HEK293T (cell line): Measurements from ENCODE around the gene FOXO3.

Source experiments
- FOXM1 ChIP-seq: fragments of 450-650 bp; IDR thresholded peaks from 2 replicates; pipeline ENCODE4 v1.6.1; 2017; ENCODE audit warnings: mild to moderate bottlenecking, borderline replicate concordance
- LEF1 ChIP-seq: fragments of 450-650 bp; IDR thresholded peaks from 2 replicates; pipeline ENCODE4 v1.6.1; 2017; ENCODE audit warnings: mild to moderate bottlenecking, borderline replicate concordance

DNA sequence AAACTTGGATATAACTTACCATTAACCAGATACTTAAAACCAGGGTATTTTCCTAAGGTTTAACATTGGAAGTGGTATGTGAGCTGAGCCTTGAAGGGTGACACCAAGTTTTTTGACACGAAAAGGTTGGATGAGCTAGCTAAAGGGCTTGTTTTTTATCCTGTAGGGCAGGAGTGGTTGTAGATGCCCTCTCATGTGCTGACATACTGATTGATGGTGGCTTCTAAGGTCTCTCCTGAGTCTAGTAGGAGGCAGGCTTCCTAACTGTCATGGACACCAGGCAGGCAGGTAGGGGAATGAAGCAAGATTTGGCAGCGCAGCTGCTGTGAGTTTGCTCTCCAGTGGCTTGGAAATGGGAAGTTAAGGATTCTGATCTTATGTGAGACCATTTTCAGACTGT lies 66.1 kb downstream of the FOXO3 start:
- TF ChIP-seq FOXM1 = no peak
- no peak for TF ChIP-seq LEF1
